Psoas muscle (tissue), 8 donors: Measurements from ENCODE around the gene CA5A. TPM values are rescaled to one million over a fixed set of nuclear protein-coding genes. Genes with fewer than 3 reads are reported as not detected.

ENCODE experiments used
- ATAC-seq, 4 donors: fragments of 200-7000 bp; cut with Tn5 transposase; one replicate each; pipeline ENCODE4 v1.9.1; 2020; ENCODE audit warnings: moderate library complexity in 3 of 4, mild to moderate bottlenecking in 2 of 4
- DNase-seq, 2 donors: peaks; one replicate each; pipeline ENCODE4 v3.0.0-alpha.2; 2020
- H3K27ac ChIP-seq: fragments of 200-600 bp; one replicate; pipeline ENCODE4 v1.8.0; 2022
- H3K27me3 ChIP-seq, 3 donors: fragments of 200-600 bp in 1 of 3; one replicate each; pipeline versions ENCODE4 v1.6.1 to v1.8.0; 2013 to 2022; ENCODE audit warnings: low read length in 2 of 3, mild to moderate bottlenecking in 2 of 3, moderate library complexity in 1 of 3; ENCODE audit not compliant: insufficient read depth in 3 of 3
- H3K36me3 ChIP-seq, 2 donors: fragments of 200-600 bp in 1 of 2; one replicate each; pipeline versions ENCODE4 v1.6.1 to v1.8.0; 2013 to 2022; ENCODE audit warnings: low read depth in 1 of 2, mild to moderate bottlenecking in 1 of 2, moderate library complexity in 1 of 2; ENCODE audit not compliant: insufficient read depth in 1 of 2
- H3K4me1 ChIP-seq: fragments of 200-600 bp; one replicate; pipeline ENCODE4 v1.8.0; 2022
- H3K4me3 ChIP-seq: fragments of 200-600 bp; one replicate; pipeline ENCODE4 v1.8.0; 2022; ENCODE audit warnings: mild to moderate bottlenecking
- H3K9me3 ChIP-seq: fragments of 200-600 bp; one replicate; pipeline ENCODE4 v1.8.0; 2022
- WGBS, 3 donors: extraction: QIAGEN DNeasy Blood & Tissue Kit; methylation state at CpG; one replicate each; pipeline versions ENCODE4 v1.1.6 to v1.1.7; 2013; 5-methylcytosine and 5-hydroxymethylcytosine counted together
- intact Hi-C, 2 donors: fragments of 100-400 bp; cut with DNase I; formaldehyde crosslinking; loops; one replicate each; pipeline versions ENCODE4 v1.11.0 to v1.14.2; 2022
- polyA plus RNA-seq, 3 donors: library from polyadenylated mRNA; stranded (reverse); fragments of 200-250 nt; gene quantifications; one replicate each; pipeline ENCODE4 v1.2.3, GENCODE V29; 2013
- total RNA-seq, 4 donors: library from RNA; stranded (reverse); fragmentation: NEBNext Ultra II Directional in 2 of 4; extraction: Animal tissue kit (Norgen Biotek cat#: 25700) in 2 of 4; gene quantifications; one replicate each; pipeline versions ENCODE4 v1.2.1 to v1.2.4, GENCODE V29; 2021 to 2023
- TF ChIP-seq, protein P1 (sequence below): fragments of 200-600 bp; IDR thresholded peaks from one replicate; pipeline ENCODE4 v1.8.0; 2022; ENCODE audit warnings: antibody characterized with exemption
- donor health status: healthy with polysubstance abuse.
- donor health status: DM: no; HTN: no; CAD: no; lungs with moderate emphysema.
- donor health status: Bipolar disorder and iron deficiency.
- donor health status: healthy.
- donor health status: DM: yes; HTN: yes; CAD: no.
- donor health status: DM: no; HTN: no; CAD: no.
- donor health status: DM: no; HTN: no; CAD: no.
- donor health status: DM: yes; HTN: yes; CAD: no.

The CA5A gene
- total and polyA plus RNA-seq, 7 donors, result 0.12 TPM; not detected in 6

DNA sequence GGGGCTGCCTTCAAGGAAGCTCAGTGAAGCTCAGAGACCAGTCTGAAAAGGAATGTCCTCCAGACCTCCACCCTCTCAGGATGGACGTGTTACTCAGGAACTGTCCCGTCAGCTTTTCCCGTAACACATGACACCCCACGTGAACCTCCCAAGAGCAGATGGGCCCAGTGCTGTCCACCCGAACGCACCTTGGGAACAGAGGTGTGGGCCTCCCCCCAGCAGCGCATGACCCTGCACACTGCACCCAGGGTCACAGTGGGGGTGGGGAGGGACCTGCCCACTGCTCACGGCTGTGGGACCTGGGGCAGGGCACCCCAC lies 88.9 kb downstream of the CA5A start:
- no peaks in the 10 kb centered on the region for H3K9me3 ChIP-seq
- H3K4me1 ChIP-seq, result peaks cover 76% of the 10 kb centered on the region
- intact Hi-C loops, result no loop called here
- H3K4me3 ChIP-seq, result no peak overlapping the region
- peaks cover 0 to 31% of the 10 kb centered on the region in 2 donors for H3K36me3 ChIP-seq
- no peaks in the 10 kb centered on the region for H3K27me3 ChIP-seq
- WGBS, 3 donors, result 45 to 78% (median 59%) methylated on average over 8 of the region's 8 CpGs
- H3K27ac ChIP-seq, result peak overlapping the region; percentile 81
- DNase-seq (no peak), ATAC-seq (no peak)
- TF ChIP-seq, protein P1, sequence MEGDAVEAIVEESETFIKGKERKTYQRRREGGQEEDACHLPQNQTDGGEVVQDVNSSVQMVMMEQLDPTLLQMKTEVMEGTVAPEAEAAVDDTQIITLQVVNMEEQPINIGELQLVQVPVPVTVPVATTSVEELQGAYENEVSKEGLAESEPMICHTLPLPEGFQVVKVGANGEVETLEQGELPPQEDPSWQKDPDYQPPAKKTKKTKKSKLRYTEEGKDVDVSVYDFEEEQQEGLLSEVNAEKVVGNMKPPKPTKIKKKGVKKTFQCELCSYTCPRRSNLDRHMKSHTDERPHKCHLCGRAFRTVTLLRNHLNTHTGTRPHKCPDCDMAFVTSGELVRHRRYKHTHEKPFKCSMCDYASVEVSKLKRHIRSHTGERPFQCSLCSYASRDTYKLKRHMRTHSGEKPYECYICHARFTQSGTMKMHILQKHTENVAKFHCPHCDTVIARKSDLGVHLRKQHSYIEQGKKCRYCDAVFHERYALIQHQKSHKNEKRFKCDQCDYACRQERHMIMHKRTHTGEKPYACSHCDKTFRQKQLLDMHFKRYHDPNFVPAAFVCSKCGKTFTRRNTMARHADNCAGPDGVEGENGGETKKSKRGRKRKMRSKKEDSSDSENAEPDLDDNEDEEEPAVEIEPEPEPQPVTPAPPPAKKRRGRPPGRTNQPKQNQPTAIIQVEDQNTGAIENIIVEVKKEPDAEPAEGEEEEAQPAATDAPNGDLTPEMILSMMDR, result no peak

DNA sequence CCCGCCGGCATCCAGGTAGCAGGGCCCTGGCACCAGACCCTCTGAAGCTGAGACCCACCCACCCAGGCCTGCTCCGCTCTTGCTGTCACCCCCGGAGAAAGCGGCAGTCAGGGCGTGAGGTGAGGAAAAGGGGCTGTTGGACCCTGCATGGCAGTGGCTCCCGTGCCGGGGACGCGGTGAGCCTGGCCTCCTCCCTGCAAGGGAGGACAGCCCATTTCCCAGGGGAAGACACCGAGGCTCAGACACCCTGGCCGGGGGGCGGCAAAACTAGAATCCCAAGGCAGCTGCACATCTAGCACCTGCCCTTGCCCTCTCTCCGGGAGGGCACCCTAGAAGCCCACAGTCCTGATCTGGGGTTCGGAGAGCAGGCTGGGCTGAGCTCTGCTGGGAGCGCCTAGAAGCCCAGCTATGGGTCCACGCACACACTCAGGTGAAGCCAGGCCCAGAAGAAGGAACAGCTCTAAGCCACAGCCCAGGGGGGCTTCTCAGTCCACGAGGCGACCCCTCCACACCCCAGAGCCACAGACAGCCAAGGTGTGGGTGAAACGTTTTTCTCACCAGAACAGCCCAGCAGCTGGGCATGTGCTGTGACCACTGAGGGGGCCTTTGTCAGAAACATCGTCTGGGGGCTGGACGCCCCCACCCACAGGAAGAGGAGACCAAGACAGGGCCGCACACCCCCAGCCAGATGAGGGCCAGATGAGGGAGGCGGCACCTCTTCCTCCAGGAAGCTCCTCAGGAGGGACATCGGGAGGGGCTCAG lies 89.4 kb downstream of the CA5A start:
- Histone ChIP-seq H3K9me3 (no peaks in the 10 kb centered on the region), H3K27ac (peak overlapping the region; percentile 81), H3K4me1 (peaks cover 72% of the 10 kb centered on the region), H3K4me3 (no peak overlapping the region), H3K36me3 (peaks cover 0 to 35% of the 10 kb centered on the region in 2 donors), H3K27me3 (no peaks in the 10 kb centered on the region)
- 65 to 75% (median 75%) methylated on average over 22 to 25 of the region's 25 CpGs for WGBS, 3 donors
- DNase-seq (no peak), ATAC-seq (no peak)
- TF ChIP-seq, protein P1, result no peak
- intact Hi-C loops, result no loop called here

DNA sequence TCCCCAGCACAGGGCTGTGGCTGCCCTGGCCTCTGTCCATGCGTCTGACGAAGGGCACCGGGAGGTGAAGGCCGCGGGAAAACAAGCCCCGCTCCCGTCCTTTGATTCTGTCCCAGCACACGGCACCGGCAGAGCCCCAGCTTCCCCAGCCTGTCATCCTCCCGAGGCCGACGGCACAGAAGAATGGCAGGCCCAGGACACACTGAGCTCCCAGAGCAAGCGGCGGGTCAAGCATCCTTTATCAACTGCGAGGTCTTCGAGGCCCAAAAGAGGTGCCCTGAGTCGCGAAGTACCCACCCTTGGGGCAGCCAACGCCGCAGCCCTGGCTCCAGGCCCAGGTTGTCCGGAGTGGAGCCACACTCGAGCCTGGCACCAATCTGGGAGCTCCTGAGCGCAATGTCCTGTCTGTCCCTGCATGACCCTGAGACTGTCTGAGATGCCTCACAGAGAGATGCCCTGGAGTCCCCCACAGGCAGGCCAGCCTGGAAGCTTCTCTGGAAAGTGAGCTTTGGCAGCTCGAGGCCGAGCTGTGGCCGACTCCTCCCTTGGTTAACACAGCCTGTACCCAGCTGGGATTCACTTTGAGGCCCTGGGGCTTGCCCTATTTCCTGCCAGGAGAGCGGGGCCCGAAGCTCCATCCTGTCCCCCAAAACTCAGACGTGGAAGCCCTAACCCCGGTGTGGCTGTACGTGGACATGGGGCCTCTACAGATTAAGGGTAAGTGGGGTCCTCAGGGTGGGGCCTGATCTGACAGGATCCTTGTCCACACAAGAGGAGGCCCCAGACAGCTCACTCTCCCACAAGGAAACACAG lies 90.3 kb downstream of the CA5A start:
- no peaks in the 10 kb centered on the region for H3K9me3 ChIP-seq
- no peak overlapping the region for H3K4me3 ChIP-seq
- peak overlapping the region; percentile 81 for H3K27ac ChIP-seq
- intact Hi-C loops, result no loop called here
- DNase-seq, result no peak
- TF ChIP-seq, protein P1, result no peak
- peak; percentile 18 to 52 (median 38) for ATAC-seq
- no peaks in the 10 kb centered on the region for H3K27me3 ChIP-seq
- 27 to 52% (median 35%) methylated on average over 31 of the region's 31 CpGs for WGBS, 3 donors
- H3K4me1 ChIP-seq, result peaks cover 63% of the 10 kb centered on the region
- peaks cover 0 to 37% of the 10 kb centered on the region in 2 donors for H3K36me3 ChIP-seq

DNA sequence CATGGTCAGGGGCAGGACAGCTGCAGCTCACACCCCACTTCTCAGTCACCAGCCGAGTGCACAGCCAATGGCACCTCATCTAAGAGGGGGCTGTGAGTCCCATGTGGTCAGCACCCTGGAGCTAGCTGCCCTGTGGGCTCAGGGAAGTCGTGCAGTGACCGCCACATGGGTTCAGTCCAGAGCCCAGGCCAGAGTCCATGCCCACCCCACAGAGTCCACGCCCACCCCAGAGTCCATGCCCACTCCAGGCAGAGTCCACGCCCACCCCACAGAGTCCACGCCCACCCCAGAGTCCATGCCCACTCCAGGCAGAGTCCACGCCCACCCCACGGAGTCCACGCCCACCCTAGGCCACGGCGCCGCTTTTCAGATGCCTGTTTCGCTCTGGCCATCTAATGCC lies 91.1 kb downstream of the CA5A start:
- Histone ChIP-seq H3K27me3 (no peaks in the 10 kb centered on the region), H3K4me3 (no peak overlapping the region), H3K4me1 (peaks cover 55% of the 10 kb centered on the region), H3K27ac (peak overlapping the region; percentile 55), H3K36me3 (peaks cover 0 to 37% of the 10 kb centered on the region in 2 donors), H3K9me3 (no peaks in the 10 kb centered on the region)
- 71 to 80% (median 77%) methylated on average over 12 to 13 of the region's 13 CpGs for WGBS, 3 donors
- intact Hi-C loops, result no loop called here
- ATAC-seq (peak in 3 of 4 donors; percentile 9 to 26 (median 13)), DNase-seq (no peak)
- TF ChIP-seq, protein P1, result no peak
